Measurements from ENCODE around the gene S100B.

GRCh38 chr21:46622226-46622625, 17.3 kb upstream of the S100B start:
- TF ChIP-seq POLR2A (IDR thresholded peaks at IDR 0.05; ENCODE audit: low read length) (no peak), GATA1 (IDR thresholded peaks at IDR 0.05; ENCODE audit: low read depth, low read length) (no peak)

Data from erythroblast (primary cell).